ENCODE data around the gene NFIA.

The NFIA gene

GRCh38 chr1:61204528-61204927, 122.2 kb downstream of the NFIA start:
- Histone ChIP-seq H3K36me3 (replicated peaks in 1 of 2; ENCODE audit: control insufficient read depth in 2 of 2, insufficient read depth in 2 of 2, low read length in 2 of 2) (no peaks in the 10 kb centered on the region), H2BK12ac (ENCODE audit: low read length) (no peak overlapping the region), H3K14ac (ENCODE audit: low read length) (no peak overlapping the region), H3K79me1 (ENCODE audit: low read depth, low read length) (no peaks in the 10 kb centered on the region), H3K9ac (ENCODE audit: low read depth, low read length, poor library complexity) (no peak overlapping the region), H2AK5ac (ENCODE audit: low read depth, low read length) (no peak overlapping the region), H2AFZ (ENCODE audit: low read length) (no peak overlapping the region), H3K4me1 (ENCODE audit: control insufficient read depth in 2 of 2, insufficient read depth in 1 of 2, low read depth in 1 of 2, low read length in 2 of 2) (no peaks in the 10 kb centered on the region), H2BK5ac (ENCODE audit: low read length) (no peak overlapping the region), H2BK120ac (ENCODE audit: low read depth, low read length) (no peak overlapping the region), H3K4me2 (ENCODE audit: insufficient read depth, low read length, poor library complexity, severe bottlenecking) (no peak overlapping the region), H4K8ac (ENCODE audit: low read depth, low read length) (no peak overlapping the region), H3K18ac (ENCODE audit: low read length) (no peak overlapping the region), H4K91ac (ENCODE audit: low read depth, low read length, poor library complexity) (no peak overlapping the region), H2BK15ac (ENCODE audit: low read length) (no peak overlapping the region), H3K9me3 (replicated peaks in 1 of 2; ENCODE audit: control insufficient read depth in 2 of 2, insufficient read depth in 1 of 2, low read depth in 1 of 2, low read length in 2 of 2) (no peaks in the 10 kb centered on the region), H3K4me3 (ENCODE audit: low read length in 2 of 2) (no peak overlapping the region), H3K27me3 (ENCODE audit: control insufficient read depth in 3 of 3, insufficient read depth in 3 of 3, low read depth in 1 of 3, low read length in 3 of 3) (no peaks in the 10 kb centered on the region), H3K27ac (replicated peaks; ENCODE audit: low read length) (no peak overlapping the region), H3K23ac (ENCODE audit: low read depth, low read length, poor library complexity) (no peak overlapping the region), H3K4ac (ENCODE audit: low read length) (no peak overlapping the region)
- no CpG with 5 or more reads among the region's 1 CpG for WGBS, 2 donors (ENCODE audit: extremely low coverage in 2 of 2, insufficient read length in 2 of 2, insufficient replicate concordance in 1 of 2)
- DNase-seq (ENCODE audit: low spot score): no peak

- no peak overlapping the region for H3K4ac ChIP-seq (ENCODE audit: low read length)
- H3K36me3 ChIP-seq (replicated peaks in 1 of 2; ENCODE audit: control insufficient read depth in 2 of 2, insufficient read depth in 2 of 2, low read length in 2 of 2): no peaks in the 10 kb centered on the region
- H4K8ac ChIP-seq (ENCODE audit: low read depth, low read length): no peak overlapping the region
- DNase-seq (ENCODE audit: low spot score): no peak
- H3K4me2 ChIP-seq (ENCODE audit: insufficient read depth, low read length, poor library complexity, severe bottlenecking): no peak overlapping the region
- no peaks in the 10 kb centered on the region for H3K27me3 ChIP-seq (ENCODE audit: control insufficient read depth in 3 of 3, insufficient read depth in 3 of 3, low read depth in 1 of 3, low read length in 3 of 3)
- H2BK5ac ChIP-seq (ENCODE audit: low read length): no peak overlapping the region
- H3K4me1 ChIP-seq (ENCODE audit: control insufficient read depth in 2 of 2, insufficient read depth in 1 of 2, low read depth in 1 of 2, low read length in 2 of 2): no peaks in the 10 kb centered on the region
- no peak overlapping the region for H3K23ac ChIP-seq (ENCODE audit: low read depth, low read length, poor library complexity)
- no CpG with 5 or more reads among the region's 5 CpGs for WGBS, 2 donors (ENCODE audit: extremely low coverage in 2 of 2, insufficient read length in 2 of 2, insufficient replicate concordance in 1 of 2)
- no peak overlapping the region for H3K14ac ChIP-seq (ENCODE audit: low read length)
- H4K91ac ChIP-seq (ENCODE audit: low read depth, low read length, poor library complexity): no peak overlapping the region
- no peak overlapping the region for H2BK15ac ChIP-seq (ENCODE audit: low read length)
- no peaks in the 10 kb centered on the region for H3K9me3 ChIP-seq (replicated peaks in 1 of 2; ENCODE audit: control insufficient read depth in 2 of 2, insufficient read depth in 1 of 2, low read depth in 1 of 2, low read length in 2 of 2)
- no peak overlapping the region for H3K18ac ChIP-seq (ENCODE audit: low read length)
- H2BK120ac ChIP-seq (ENCODE audit: low read depth, low read length): no peak overlapping the region
- no peaks in the 10 kb centered on the region for H3K79me1 ChIP-seq (ENCODE audit: low read depth, low read length)
- H3K27ac ChIP-seq (replicated peaks; ENCODE audit: low read length): no peak overlapping the region
- no peak overlapping the region for H2AFZ ChIP-seq (ENCODE audit: low read length)
- no peak overlapping the region for H3K4me3 ChIP-seq (ENCODE audit: low read length in 2 of 2)
- H2BK12ac ChIP-seq (ENCODE audit: low read length): no peak overlapping the region
- no peak overlapping the region for H3K9ac ChIP-seq (ENCODE audit: low read depth, low read length, poor library complexity)
- H2AK5ac ChIP-seq (ENCODE audit: low read depth, low read length): no peak overlapping the region
Observed at GRCh38 chr1:61207416-61207815, 125.1 kb downstream of the NFIA start.

- Histone ChIP-seq H3K9ac (ENCODE audit: low read depth, low read length, poor library complexity) (no peak overlapping the region), H2AK5ac (ENCODE audit: low read depth, low read length) (no peak overlapping the region), H3K4me1 (ENCODE audit: control insufficient read depth in 2 of 2, insufficient read depth in 1 of 2, low read depth in 1 of 2, low read length in 2 of 2) (no peaks in the 10 kb centered on the region), H3K36me3 (replicated peaks in 1 of 2; ENCODE audit: control insufficient read depth in 2 of 2, insufficient read depth in 2 of 2, low read length in 2 of 2) (no peaks in the 10 kb centered on the region), H2BK12ac (ENCODE audit: low read length) (no peak overlapping the region), H3K79me1 (ENCODE audit: low read depth, low read length) (no peaks in the 10 kb centered on the region), H3K27me3 (ENCODE audit: control insufficient read depth in 3 of 3, insufficient read depth in 3 of 3, low read depth in 1 of 3, low read length in 3 of 3) (no peaks in the 10 kb centered on the region), H3K27ac (replicated peaks; ENCODE audit: low read length) (no peak overlapping the region), H3K4me2 (ENCODE audit: insufficient read depth, low read length, poor library complexity, severe bottlenecking) (no peak overlapping the region), H4K91ac (ENCODE audit: low read depth, low read length, poor library complexity) (no peak overlapping the region), H2AFZ (ENCODE audit: low read length) (no peak overlapping the region), H3K9me3 (replicated peaks in 1 of 2; ENCODE audit: control insufficient read depth in 2 of 2, insufficient read depth in 1 of 2, low read depth in 1 of 2, low read length in 2 of 2) (no peaks in the 10 kb centered on the region), H2BK15ac (ENCODE audit: low read length) (no peak overlapping the region), H4K8ac (ENCODE audit: low read depth, low read length) (no peak overlapping the region), H3K4me3 (ENCODE audit: low read length in 2 of 2) (no peak overlapping the region), H3K14ac (ENCODE audit: low read length) (no peak overlapping the region), H2BK120ac (ENCODE audit: low read depth, low read length) (no peak overlapping the region), H2BK5ac (ENCODE audit: low read length) (no peak overlapping the region), H3K18ac (ENCODE audit: low read length) (no peak overlapping the region), H3K23ac (ENCODE audit: low read depth, low read length, poor library complexity) (no peak overlapping the region), H3K4ac (ENCODE audit: low read length) (no peak overlapping the region)
- DNase-seq (ENCODE audit: low spot score): no peak
Observed at GRCh38 chr1:61208172-61208571, 125.8 kb downstream of the NFIA start.

GRCh38 chr1:61208831-61209230, 126.5 kb downstream of the NFIA start:
- no peak for DNase-seq (ENCODE audit: low spot score)
- H3K79me1 ChIP-seq (ENCODE audit: low read depth, low read length): no peaks in the 10 kb centered on the region
- H2BK5ac ChIP-seq (ENCODE audit: low read length): no peak overlapping the region
- H3K27me3 ChIP-seq (ENCODE audit: control insufficient read depth in 3 of 3, insufficient read depth in 3 of 3, low read depth in 1 of 3, low read length in 3 of 3): no peaks in the 10 kb centered on the region
- H3K4ac ChIP-seq (ENCODE audit: low read length): no peak overlapping the region
- H2BK120ac ChIP-seq (ENCODE audit: low read depth, low read length): no peak overlapping the region
- H2AK5ac ChIP-seq (ENCODE audit: low read depth, low read length): no peak overlapping the region
- no peak overlapping the region for H2AFZ ChIP-seq (ENCODE audit: low read length)
- H3K18ac ChIP-seq (ENCODE audit: low read length): no peak overlapping the region
- no peak overlapping the region for H4K91ac ChIP-seq (ENCODE audit: low read depth, low read length, poor library complexity)
- H3K4me2 ChIP-seq (ENCODE audit: insufficient read depth, low read length, poor library complexity, severe bottlenecking): no peak overlapping the region
- H3K9me3 ChIP-seq (replicated peaks in 1 of 2; ENCODE audit: control insufficient read depth in 2 of 2, insufficient read depth in 1 of 2, low read depth in 1 of 2, low read length in 2 of 2): no peaks in the 10 kb centered on the region
- H2BK15ac ChIP-seq (ENCODE audit: low read length): no peak overlapping the region
- H4K8ac ChIP-seq (ENCODE audit: low read depth, low read length): no peak overlapping the region
- no peak overlapping the region for H3K14ac ChIP-seq (ENCODE audit: low read length)
- H2BK12ac ChIP-seq (ENCODE audit: low read length): no peak overlapping the region
- H3K9ac ChIP-seq (ENCODE audit: low read depth, low read length, poor library complexity): no peak overlapping the region
- H3K4me3 ChIP-seq (ENCODE audit: low read length in 2 of 2): no peak overlapping the region
- no peaks in the 10 kb centered on the region for H3K36me3 ChIP-seq (replicated peaks in 1 of 2; ENCODE audit: control insufficient read depth in 2 of 2, insufficient read depth in 2 of 2, low read length in 2 of 2)
- no peak overlapping the region for H3K23ac ChIP-seq (ENCODE audit: low read depth, low read length, poor library complexity)
- no CpG with 5 or more reads among the region's 2 CpGs for WGBS, 2 donors (ENCODE audit: extremely low coverage in 2 of 2, insufficient read length in 2 of 2, insufficient replicate concordance in 1 of 2)
- no peaks in the 10 kb centered on the region for H3K4me1 ChIP-seq (ENCODE audit: control insufficient read depth in 2 of 2, insufficient read depth in 1 of 2, low read depth in 1 of 2, low read length in 2 of 2)
- H3K27ac ChIP-seq (replicated peaks; ENCODE audit: low read length): no peak overlapping the region
